SK-N-SH treated with all-trans-retinoic acid at 6 μM for 48 hours (cell line): Measurements from ENCODE around the gene DOK5.

ENCODE experiments used
- ATAC-seq: fragments of 200-7000 bp; cut with Tn5 transposase; 3 replicates; pipeline ENCODE4 v1.9.1; 2020; ENCODE audit warnings: mild to moderate bottlenecking, moderate library complexity
- ARNTL ChIP-seq: fragments of 450-650 bp; formaldehyde crosslinking; IDR thresholded peaks from 2 replicates; pipeline ENCODE4 v1.5.0; 2020; ENCODE audit warnings: low read depth, mild to moderate bottlenecking, moderate library complexity, borderline replicate concordance
- BACH2 ChIP-seq: fragments of 250-450 bp; sonication (Bioruptor Pico); IDR thresholded peaks from 2 replicates; pipeline ENCODE4 v1.9.0; 2021; ENCODE audit warnings: mild to moderate bottlenecking, borderline replicate concordance
- CSDC2 ChIP-seq: fragments of 250-450 bp; sonication (Bioruptor Pico); IDR thresholded peaks from 2 replicates; pipeline ENCODE4 v1.5.0; 2020; ENCODE audit warnings: mild to moderate bottlenecking, moderate library complexity
- ESRRG ChIP-seq: fragments of 250-450 bp; sonication (Bioruptor Pico); IDR thresholded peaks from 2 replicates; pipeline ENCODE4 v1.6.1; 2021; ENCODE audit warnings: mild to moderate bottlenecking
- GLIS3 ChIP-seq: fragments of 250-450 bp; sonication (Bioruptor Pico); IDR thresholded peaks from 2 replicates; pipeline ENCODE4 v1.5.0; 2020; ENCODE audit warnings: mild to moderate bottlenecking, moderate library complexity
- ISL1 ChIP-seq: fragments of 250-450 bp; sonication (Bioruptor Pico); IDR thresholded peaks from 2 replicates; pipeline ENCODE4 v2.1.2; 2022; ENCODE audit warnings: mild to moderate bottlenecking, moderate library complexity
- OSR1 ChIP-seq: fragments of 250-450 bp; sonication (Bioruptor Pico); IDR thresholded peaks from 2 replicates; pipeline ENCODE4 v1.8.0; 2022; ENCODE audit warnings: moderate library complexity, mild to moderate bottlenecking, inconsistent platforms
- PPARA ChIP-seq: fragments of 250-450 bp; sonication (Bioruptor Pico); IDR thresholded peaks from 2 replicates; pipeline ENCODE4 v1.5.0; 2020; ENCODE audit warnings: mild to moderate bottlenecking, borderline replicate concordance
- RARB ChIP-seq: fragments of 250-450 bp; sonication (Bioruptor Pico); IDR thresholded peaks from 2 replicates; pipeline ENCODE4 v1.8.0; 2021; ENCODE audit warnings: mild to moderate bottlenecking, moderate library complexity
- SNAI2 ChIP-seq: fragments of 250-450 bp; sonication (Bioruptor Pico); IDR thresholded peaks from 2 replicates; pipeline ENCODE4 v1.5.0; 2020; ENCODE audit warnings: mild to moderate bottlenecking, moderate library complexity
- TCF4 ChIP-seq: fragments of 250-450 bp; sonication (Bioruptor Pico); IDR thresholded peaks from 2 replicates; pipeline ENCODE4 v1.8.0; 2021; ENCODE audit warnings: mild to moderate bottlenecking, moderate library complexity, borderline replicate concordance
- TOX ChIP-seq: fragments of 250-450 bp; sonication (Bioruptor Pico); IDR thresholded peaks from 2 replicates; pipeline ENCODE4 v1.8.0; 2021; ENCODE audit warnings: mild to moderate bottlenecking, moderate library complexity, borderline replicate concordance
- ZC3H10 ChIP-seq: fragments of 250-450 bp; sonication (Bioruptor Pico); IDR thresholded peaks from 2 replicates; pipeline ENCODE4 v1.5.1; 2021; ENCODE audit warnings: mild to moderate bottlenecking, moderate library complexity
- ZFP3 ChIP-seq: fragments of 250-450 bp; sonication (Bioruptor Pico); IDR thresholded peaks from 2 replicates; pipeline ENCODE4 v1.5.0; 2020; ENCODE audit warnings: mild to moderate bottlenecking, moderate library complexity
- ZFP30 ChIP-seq: fragments of 450-650 bp; formaldehyde crosslinking; IDR thresholded peaks from 2 replicates; pipeline ENCODE4 v1.5.0; 2022; ENCODE audit warnings: mild to moderate bottlenecking, moderate library complexity
- ZNF565 ChIP-seq: fragments of 450-650 bp; formaldehyde crosslinking; conservative IDR thresholded peaks from 2 replicates; pipeline ENCODE4 v1.5.0; 2020; ENCODE audit warnings: low read depth, mild to moderate bottlenecking, moderate library complexity
- ZNF70 ChIP-seq: fragments of 450-650 bp; formaldehyde crosslinking; IDR thresholded peaks from 2 replicates; pipeline ENCODE4 v1.5.0; 2020; ENCODE audit warnings: mild to moderate bottlenecking, moderate library complexity
- ZNF8 ChIP-seq: fragments of 450-650 bp; formaldehyde crosslinking; IDR thresholded peaks from 2 replicates; pipeline ENCODE4 v1.5.0; 2020; ENCODE audit warnings: mild to moderate bottlenecking, moderate library complexity
- TF ChIP-seq, protein P1 (sequence below): fragments of 250-450 bp; sonication (Bioruptor Pico); IDR thresholded peaks from 2 replicates; pipeline ENCODE4 v1.5.1; 2020; ENCODE audit warnings: low read depth, mild to moderate bottlenecking, moderate library complexity
- TF ChIP-seq, protein P2 (sequence below): fragments of 250-450 bp; sonication (Bioruptor Pico); IDR thresholded peaks from 2 replicates; pipeline ENCODE4 v1.8.0; 2020; ENCODE audit warnings: mild to moderate bottlenecking, moderate library complexity, borderline replicate concordance
- TF ChIP-seq, protein P3 (sequence below): fragments of 250-450 bp; sonication (Bioruptor Pico); IDR thresholded peaks from 2 replicates; pipeline ENCODE4 v1.5.1; 2021; ENCODE audit warnings: mild to moderate bottlenecking, moderate library complexity
- TF ChIP-seq, protein P4 (sequence below): fragments of 250-450 bp; sonication (Bioruptor Pico); IDR thresholded peaks from 2 replicates; pipeline ENCODE4 v1.8.0; 2021; ENCODE audit warnings: low read depth, mild to moderate bottlenecking, moderate library complexity, borderline replicate concordance

Gene DOK5

DNA sequence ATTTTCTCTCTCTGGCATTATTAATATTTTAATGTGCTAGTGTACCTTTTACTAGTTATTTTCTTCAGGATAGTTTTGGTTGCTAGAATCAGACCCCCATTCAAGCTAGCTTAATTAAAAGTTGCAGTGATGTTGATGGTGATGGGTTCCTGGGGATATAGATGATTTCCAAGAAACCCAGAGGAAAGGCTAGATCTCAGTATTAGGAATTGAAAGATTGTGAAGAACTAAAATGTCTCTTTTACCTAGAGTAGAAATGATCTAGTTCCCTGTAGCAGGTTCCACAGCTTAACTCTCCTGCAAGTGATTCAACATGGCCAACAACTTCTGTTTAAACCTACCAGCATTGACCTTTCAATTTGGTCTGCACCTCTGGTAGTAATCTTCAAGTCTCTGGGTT lies 78.6 kb downstream of the DOK5 start:
- no peak for ATAC-seq
- TF ChIP-seq, protein P1, sequence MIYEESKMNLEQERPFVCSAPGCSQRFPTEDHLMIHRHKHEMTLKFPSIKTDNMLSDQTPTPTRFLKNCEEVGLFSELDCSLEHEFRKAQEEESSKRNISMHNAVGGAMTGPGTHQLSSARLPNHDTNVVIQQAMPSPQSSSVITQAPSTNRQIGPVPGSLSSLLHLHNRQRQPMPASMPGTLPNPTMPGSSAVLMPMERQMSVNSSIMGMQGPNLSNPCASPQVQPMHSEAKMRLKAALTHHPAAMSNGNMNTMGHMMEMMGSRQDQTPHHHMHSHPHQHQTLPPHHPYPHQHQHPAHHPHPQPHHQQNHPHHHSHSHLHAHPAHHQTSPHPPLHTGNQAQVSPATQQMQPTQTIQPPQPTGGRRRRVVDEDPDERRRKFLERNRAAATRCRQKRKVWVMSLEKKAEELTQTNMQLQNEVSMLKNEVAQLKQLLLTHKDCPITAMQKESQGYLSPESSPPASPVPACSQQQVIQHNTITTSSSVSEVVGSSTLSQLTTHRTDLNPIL (CRISPR knock-in tag) = no peak
- TF ChIP-seq, protein P2, sequence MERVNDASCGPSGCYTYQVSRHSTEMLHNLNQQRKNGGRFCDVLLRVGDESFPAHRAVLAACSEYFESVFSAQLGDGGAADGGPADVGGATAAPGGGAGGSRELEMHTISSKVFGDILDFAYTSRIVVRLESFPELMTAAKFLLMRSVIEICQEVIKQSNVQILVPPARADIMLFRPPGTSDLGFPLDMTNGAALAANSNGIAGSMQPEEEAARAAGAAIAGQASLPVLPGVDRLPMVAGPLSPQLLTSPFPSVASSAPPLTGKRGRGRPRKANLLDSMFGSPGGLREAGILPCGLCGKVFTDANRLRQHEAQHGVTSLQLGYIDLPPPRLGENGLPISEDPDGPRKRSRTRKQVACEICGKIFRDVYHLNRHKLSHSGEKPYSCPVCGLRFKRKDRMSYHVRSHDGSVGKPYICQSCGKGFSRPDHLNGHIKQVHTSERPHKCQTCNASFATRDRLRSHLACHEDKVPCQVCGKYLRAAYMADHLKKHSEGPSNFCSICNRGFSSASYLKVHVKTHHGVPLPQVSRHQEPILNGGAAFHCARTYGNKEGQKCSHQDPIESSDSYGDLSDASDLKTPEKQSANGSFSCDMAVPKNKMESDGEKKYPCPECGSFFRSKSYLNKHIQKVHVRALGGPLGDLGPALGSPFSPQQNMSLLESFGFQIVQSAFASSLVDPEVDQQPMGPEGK = no peak
- TF ChIP-seq ZNF565 (CRISPR knock-in tag) (no peak), TOX (CRISPR knock-in tag) (no peak), ZC3H10 (CRISPR knock-in tag) (no peak), CSDC2 (no peak), RARB (CRISPR knock-in tag) (no peak), SNAI2 (CRISPR knock-in tag) (no peak)

DNA sequence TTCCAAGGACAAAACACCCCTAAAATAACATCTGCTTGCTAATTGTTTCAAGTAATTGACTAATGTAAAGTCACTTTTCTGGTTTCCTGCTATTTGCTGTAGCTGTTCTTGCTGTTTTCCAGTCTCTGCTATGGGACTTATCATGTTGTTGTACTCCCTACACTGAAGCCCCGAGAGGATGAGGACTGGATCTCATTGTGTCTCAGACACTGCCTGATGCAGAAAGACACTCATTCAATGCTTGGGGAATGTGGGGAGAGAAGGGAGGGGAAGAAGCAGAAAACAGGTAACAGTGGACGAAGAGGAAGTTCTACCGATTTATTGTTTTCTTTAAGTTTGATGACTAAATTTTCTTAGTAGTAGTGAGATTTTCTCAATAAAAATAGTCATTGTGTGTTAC lies 79.8 kb downstream of the DOK5 start:
- no peak for ATAC-seq
- TF ChIP-seq ZNF8 (CRISPR knock-in tag) (no peak), ESRRG (no peak), ARNTL (CRISPR knock-in tag) (no peak), ISL1 (CRISPR knock-in tag) (no peak), BACH2 (no peak), TOX (CRISPR knock-in tag) (no peak), PPARA (CRISPR knock-in tag) (no peak), ZFP30 (no peak), TCF4 (CRISPR knock-in tag) (no peak), GLIS3 (CRISPR knock-in tag) (no peak)
- TF ChIP-seq, protein P3, sequence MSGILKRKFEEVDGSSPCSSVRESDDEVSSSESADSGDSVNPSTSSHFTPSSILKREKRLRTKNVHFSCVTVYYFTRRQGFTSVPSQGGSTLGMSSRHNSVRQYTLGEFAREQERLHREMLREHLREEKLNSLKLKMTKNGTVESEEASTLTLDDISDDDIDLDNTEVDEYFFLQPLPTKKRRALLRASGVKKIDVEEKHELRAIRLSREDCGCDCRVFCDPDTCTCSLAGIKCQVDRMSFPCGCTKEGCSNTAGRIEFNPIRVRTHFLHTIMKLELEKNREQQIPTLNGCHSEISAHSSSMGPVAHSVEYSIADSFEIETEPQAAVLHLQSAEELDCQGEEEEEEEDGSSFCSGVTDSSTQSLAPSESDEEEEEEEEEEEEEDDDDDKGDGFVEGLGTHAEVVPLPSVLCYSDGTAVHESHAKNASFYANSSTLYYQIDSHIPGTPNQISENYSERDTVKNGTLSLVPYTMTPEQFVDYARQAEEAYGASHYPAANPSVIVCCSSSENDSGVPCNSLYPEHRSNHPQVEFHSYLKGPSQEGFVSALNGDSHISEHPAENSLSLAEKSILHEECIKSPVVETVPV (CRISPR knock-in tag) = no peak
- TF ChIP-seq, all 23 proteins: peak for 0

DNA sequence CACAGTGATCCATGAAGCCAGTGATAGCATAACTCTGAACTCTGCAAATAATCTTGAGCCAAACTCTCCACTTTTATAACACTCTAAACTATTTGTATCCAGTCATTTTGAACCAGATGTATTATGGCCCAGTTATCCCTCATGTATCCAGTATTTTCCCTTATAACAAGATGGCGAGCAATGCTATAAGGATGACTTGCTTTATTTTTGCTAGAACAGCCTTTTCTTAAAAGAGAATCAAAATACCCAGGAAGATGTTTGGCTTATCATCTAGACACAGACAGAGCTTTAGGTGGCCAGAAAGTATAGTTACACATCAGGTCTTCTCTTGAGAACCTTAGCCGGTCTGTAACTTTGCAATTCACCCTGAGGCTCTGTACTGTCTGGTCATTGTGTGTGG lies 81.0 kb downstream of the DOK5 start:
- TF ChIP-seq ISL1 (CRISPR knock-in tag) (no peak), TOX (CRISPR knock-in tag) (no peak), GLIS3 (CRISPR knock-in tag) (no peak), ZNF70 (no peak), ESRRG (no peak), ZC3H10 (CRISPR knock-in tag) (no peak), RARB (CRISPR knock-in tag) (no peak), OSR1 (CRISPR knock-in tag) (no peak), TCF4 (CRISPR knock-in tag) (no peak), ZNF565 (CRISPR knock-in tag) (no peak), ZFP30 (no peak), SNAI2 (CRISPR knock-in tag) (no peak), BACH2 (no peak), ZFP3 (CRISPR knock-in tag) (no peak), PPARA (CRISPR knock-in tag) (no peak), CSDC2 (no peak)
- TF ChIP-seq, protein P3 (CRISPR knock-in tag) = no peak
- TF ChIP-seq, protein P4, sequence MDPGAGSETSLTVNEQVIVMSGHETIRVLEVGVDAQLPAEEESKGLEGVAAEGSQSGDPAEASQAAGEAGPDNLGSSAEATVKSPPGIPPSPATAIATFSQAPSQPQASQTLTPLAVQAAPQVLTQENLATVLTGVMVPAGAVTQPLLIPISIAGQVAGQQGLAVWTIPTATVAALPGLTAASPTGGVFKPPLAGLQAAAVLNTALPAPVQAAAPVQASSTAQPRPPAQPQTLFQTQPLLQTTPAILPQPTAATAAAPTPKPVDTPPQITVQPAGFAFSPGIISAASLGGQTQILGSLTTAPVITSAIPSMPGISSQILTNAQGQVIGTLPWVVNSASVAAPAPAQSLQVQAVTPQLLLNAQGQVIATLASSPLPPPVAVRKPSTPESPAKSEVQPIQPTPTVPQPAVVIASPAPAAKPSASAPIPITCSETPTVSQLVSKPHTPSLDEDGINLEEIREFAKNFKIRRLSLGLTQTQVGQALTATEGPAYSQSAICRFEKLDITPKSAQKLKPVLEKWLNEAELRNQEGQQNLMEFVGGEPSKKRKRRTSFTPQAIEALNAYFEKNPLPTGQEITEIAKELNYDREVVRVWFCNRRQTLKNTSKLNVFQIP (CRISPR knock-in tag) = no peak
- TF ChIP-seq, protein P1 (CRISPR knock-in tag) = no peak
- TF ChIP-seq, all 23 proteins: peak for 0
- no peak for ATAC-seq
